Measurements from ENCODE around the gene TMEM123. TPM values are rescaled to one million over a fixed set of nuclear protein-coding genes. Genes with fewer than 3 reads are reported as not detected.

TMEM123 gene
- total and polyA plus RNA-seq, 2 of the 13 experiments (the other 11 are each of a cell fraction or from before 2014, with no cell fraction given) = 365 to 2,761 TPM

- Histone ChIP-seq H4K20me1 (ENCODE audit: insufficient read depth, low read length) (peaks cover 67% of the 10 kb centered on the region), H3K4me3 (replicated peaks in 1 of 3; ENCODE audit: insufficient read depth in 1 of 3, low read depth in 2 of 3, low read length in 3 of 3) (peak overlapping the region; percentile 87 to 95 (median 91)), H3K4me1 (ENCODE audit: insufficient read depth, low read length) (peaks cover 66% of the 10 kb centered on the region), H3K27me3 (ENCODE audit: control insufficient read depth in 1 of 2, insufficient read depth in 2 of 2, low read length in 2 of 2) (no peaks in the 10 kb centered on the region; a peak in 1 of 5 replicates), H3K27ac (ENCODE audit: extremely low read length, insufficient read depth, low read length) (peak overlapping the region; percentile 96), H3K79me2 (ENCODE audit: insufficient read depth, low read length) (peaks cover 90% of the 10 kb centered on the region), H3K9me3 (ENCODE audit: low read length) (no peaks in the 10 kb centered on the region), H2AFZ (ENCODE audit: low read length) (no peak overlapping the region), H3K36me3 (replicated peaks in 1 of 2; ENCODE audit: control insufficient read depth in 1 of 2, insufficient read depth in 2 of 2, low read length in 2 of 2) (peaks cover 12 to 39% of the 10 kb centered on the region in 2 experiments), H3K4me2 (ENCODE audit: low read depth, low read length) (peak overlapping the region; percentile 91), H3K9ac (ENCODE audit: insufficient read depth, low read depth, low read length) (peak overlapping the region; percentile 99)
- no TSS peak for BruUV-seq (replicated peaks)
- in situ Hi-C loops (cut with HindIII; ENCODE audit: extremely low pct_ligation_motif_present, low pct_unique_long_range_greater_than_20kb) (no loop called here), intact Hi-C loops (cut with micrococcal nuclease; ENCODE audit: unreplicated experiment) (loop anchor here (2.0 to 5.0 kb wide), 4 partner anchors 38 to 382 kb away; partner anchors contain the start of gene BIRC2)
- WGBS (ENCODE audit: low lambda C conversion rate) = 46% methylated on average over 6 of the region's 7 CpGs
- ChIA-PET POLR2A (interaction anchor here (0.6 to 1.9 kb wide), 3 partner anchors 11 to 25 kb away, joined by 3 to 9 read pairs (median 4); no protein-coding TSS in a partner anchor), CTCF (ENCODE audit: low intra/inter-chr PET ratio, low total read pairs) (no interaction called here)
- FAIRE-seq (no peak), ATAC-seq (no peak), DNase-seq (ENCODE audit: low spot score) (peak; percentile 53)
- no peak for TF ChIP-seq ZNF850 (CRISPR knock-in tag; conservative IDR thresholded peaks at IDR 0.05)
- TF ChIP-seq HINFP (CRISPR knock-in tag; IDR thresholded peaks at IDR 0.05; ENCODE audit: low read depth) = no peak
- no peak for TF ChIP-seq ZMYM3 (CRISPR knock-in tag; IDR thresholded peaks at IDR 0.05)
- TF ChIP-seq ZNF781 (CRISPR knock-in tag; IDR thresholded peaks at IDR 0.05; ENCODE audit: borderline replicate concordance, not compliant biosample characterization) = no peak
- TF ChIP-seq ZNF501 (CRISPR knock-in tag; IDR thresholded peaks at IDR 0.05) = no peak
- no peak for TF ChIP-seq KDM3A (CRISPR knock-in tag; IDR thresholded peaks at IDR 0.05; ENCODE audit: low read depth)
- TF ChIP-seq, protein P1, sequence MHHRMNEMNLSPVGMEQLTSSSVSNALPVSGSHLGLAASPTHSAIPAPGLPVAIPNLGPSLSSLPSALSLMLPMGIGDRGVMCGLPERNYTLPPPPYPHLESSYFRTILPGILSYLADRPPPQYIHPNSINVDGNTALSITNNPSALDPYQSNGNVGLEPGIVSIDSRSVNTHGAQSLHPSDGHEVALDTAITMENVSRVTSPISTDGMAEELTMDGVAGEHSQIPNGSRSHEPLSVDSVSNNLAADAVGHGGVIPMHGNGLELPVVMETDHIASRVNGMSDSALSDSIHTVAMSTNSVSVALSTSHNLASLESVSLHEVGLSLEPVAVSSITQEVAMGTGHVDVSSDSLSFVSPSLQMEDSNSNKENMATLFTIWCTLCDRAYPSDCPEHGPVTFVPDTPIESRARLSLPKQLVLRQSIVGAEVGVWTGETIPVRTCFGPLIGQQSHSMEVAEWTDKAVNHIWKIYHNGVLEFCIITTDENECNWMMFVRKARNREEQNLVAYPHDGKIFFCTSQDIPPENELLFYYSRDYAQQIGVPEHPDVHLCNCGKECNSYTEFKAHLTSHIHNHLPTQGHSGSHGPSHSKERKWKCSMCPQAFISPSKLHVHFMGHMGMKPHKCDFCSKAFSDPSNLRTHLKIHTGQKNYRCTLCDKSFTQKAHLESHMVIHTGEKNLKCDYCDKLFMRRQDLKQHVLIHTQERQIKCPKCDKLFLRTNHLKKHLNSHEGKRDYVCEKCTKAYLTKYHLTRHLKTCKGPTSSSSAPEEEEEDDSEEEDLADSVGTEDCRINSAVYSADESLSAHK (CRISPR knock-in tag; IDR thresholded peaks at IDR 0.05; ENCODE audit: borderline replicate concordance) = no peak
- TF ChIP-seq, protein P2, sequence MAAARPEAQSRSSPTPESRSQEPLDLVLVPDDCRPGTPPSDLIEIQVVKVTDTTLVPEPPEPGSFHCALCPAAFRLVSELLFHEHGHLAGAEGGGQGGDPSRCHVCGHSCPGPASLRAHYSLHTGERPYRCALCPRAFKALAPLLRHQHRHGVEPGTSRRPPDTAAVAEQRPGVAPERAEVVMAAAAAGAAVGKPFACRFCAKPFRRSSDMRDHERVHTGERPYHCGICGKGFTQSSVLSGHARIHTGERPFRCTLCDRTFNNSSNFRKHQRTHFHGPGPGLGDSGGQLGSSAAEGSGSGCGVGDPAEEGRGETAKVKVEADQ (CRISPR knock-in tag; IDR thresholded peaks at IDR 0.05; ENCODE audit: borderline replicate concordance) = no peak
- TF ChIP-seq, protein P3, sequence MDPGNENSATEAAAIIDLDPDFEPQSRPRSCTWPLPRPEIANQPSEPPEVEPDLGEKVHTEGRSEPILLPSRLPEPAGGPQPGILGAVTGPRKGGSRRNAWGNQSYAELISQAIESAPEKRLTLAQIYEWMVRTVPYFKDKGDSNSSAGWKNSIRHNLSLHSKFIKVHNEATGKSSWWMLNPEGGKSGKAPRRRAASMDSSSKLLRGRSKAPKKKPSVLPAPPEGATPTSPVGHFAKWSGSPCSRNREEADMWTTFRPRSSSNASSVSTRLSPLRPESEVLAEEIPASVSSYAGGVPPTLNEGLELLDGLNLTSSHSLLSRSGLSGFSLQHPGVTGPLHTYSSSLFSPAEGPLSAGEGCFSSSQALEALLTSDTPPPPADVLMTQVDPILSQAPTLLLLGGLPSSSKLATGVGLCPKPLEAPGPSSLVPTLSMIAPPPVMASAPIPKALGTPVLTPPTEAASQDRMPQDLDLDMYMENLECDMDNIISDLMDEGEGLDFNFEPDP (CRISPR knock-in tag; conservative IDR thresholded peaks at IDR 0.05) = no peak
- no peak for TF ChIP-seq ZNF678 (CRISPR knock-in tag; IDR thresholded peaks at IDR 0.05)
- TF ChIP-seq, protein P4, sequence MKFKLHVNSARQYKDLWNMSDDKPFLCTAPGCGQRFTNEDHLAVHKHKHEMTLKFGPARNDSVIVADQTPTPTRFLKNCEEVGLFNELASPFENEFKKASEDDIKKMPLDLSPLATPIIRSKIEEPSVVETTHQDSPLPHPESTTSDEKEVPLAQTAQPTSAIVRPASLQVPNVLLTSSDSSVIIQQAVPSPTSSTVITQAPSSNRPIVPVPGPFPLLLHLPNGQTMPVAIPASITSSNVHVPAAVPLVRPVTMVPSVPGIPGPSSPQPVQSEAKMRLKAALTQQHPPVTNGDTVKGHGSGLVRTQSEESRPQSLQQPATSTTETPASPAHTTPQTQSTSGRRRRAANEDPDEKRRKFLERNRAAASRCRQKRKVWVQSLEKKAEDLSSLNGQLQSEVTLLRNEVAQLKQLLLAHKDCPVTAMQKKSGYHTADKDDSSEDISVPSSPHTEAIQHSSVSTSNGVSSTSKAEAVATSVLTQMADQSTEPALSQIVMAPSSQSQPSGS (CRISPR knock-in tag; IDR thresholded peaks at IDR 0.05) = no peak
- no peak for TF ChIP-seq ZNF839 (CRISPR knock-in tag; IDR thresholded peaks at IDR 0.05; ENCODE audit: borderline replicate concordance)
- TF ChIP-seq NFYC (CRISPR knock-in tag; IDR thresholded peaks at IDR 0.05) = no peak
- TF ChIP-seq NFE2 (CRISPR knock-in tag; IDR thresholded peaks at IDR 0.05) = no peak
- TF ChIP-seq MIER3 (CRISPR knock-in tag; IDR thresholded peaks at IDR 0.05; ENCODE audit: borderline replicate concordance) = 0 out of 2 replicates have a peak, but pooled peaks have one; percentile 22
Measured at GRCh38 chr11:102449651-102450570, 2.7 kb downstream of the TMEM123 start.

Data from HepG2 (cell line).